Dedifferentiated amniotic fluid mesenchymal stem cell (primary cell): ENCODE results near the gene ZNF565.
"Not testable (repeated sequence)": the region's sequence is repeated elsewhere in the genome, so short reads cannot be mapped to it uniquely, and the experiment has no call there.

Source experiments
- DNase-seq: peaks from one replicate; pipeline ENCODE4 v3.0.0-alpha.2; 2016; ENCODE audit errors: extremely low spot score

Gene ZNF565

DNA sequence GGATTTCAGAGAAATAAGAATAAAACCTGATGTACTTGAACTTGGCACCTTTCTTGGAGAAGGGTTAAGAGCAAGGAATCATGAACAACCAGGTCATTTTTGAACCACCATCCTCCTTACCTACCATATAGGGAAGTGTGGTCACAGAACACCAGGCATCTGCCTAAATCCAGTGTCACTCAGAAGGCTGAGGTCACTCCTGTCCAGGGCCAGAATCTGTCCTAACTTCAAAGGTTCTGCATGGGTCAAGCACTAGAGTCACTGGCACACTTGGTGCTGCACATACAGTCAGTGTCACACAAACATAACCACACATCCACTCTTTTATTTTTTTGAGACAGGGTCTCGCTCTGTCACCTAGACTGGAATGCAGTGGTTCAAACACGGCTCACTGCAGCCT lies 1.6 kb downstream of the ZNF565 start:
- DNase-seq = no peak

DNA sequence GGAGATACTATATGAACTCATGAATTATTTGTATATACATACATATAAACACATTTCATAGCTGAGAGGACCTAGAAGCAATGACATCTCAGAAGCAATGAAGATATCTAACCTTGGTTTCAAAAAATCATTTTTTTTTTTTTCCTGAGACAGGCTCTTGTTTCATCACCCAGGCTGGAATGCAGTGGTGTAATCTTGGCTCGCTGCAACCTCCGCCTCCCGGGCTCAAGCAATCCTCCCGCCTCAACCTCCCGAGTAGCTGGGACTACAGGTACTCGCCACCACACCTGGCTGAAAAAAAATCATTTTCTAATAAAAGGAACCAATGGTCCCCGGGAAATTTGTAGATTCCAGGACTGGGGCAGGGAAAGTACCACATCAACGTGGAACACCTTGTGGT lies 4.0 kb downstream of the ZNF565 start:
- DNase-seq = no peak

DNA sequence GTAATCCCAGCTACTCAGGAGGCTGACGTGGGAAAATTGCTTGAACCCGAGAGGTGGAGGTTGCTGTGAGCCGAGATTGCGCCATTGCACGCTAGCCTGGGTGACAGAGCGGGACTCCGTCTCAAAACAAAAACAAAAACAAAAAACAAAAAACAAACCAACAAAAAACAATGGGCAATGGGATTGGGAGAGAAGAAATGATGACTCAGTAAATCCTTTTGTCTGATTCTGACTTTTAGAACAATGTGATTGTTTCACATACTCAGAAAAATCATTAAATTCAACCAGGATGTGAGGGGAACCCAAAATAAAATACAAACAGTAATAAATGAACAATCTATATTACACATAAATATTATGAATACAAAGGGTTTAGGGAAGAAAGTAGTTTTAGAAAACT lies 5.1 kb downstream of the ZNF565 start:
- DNase-seq = no peak

DNA sequence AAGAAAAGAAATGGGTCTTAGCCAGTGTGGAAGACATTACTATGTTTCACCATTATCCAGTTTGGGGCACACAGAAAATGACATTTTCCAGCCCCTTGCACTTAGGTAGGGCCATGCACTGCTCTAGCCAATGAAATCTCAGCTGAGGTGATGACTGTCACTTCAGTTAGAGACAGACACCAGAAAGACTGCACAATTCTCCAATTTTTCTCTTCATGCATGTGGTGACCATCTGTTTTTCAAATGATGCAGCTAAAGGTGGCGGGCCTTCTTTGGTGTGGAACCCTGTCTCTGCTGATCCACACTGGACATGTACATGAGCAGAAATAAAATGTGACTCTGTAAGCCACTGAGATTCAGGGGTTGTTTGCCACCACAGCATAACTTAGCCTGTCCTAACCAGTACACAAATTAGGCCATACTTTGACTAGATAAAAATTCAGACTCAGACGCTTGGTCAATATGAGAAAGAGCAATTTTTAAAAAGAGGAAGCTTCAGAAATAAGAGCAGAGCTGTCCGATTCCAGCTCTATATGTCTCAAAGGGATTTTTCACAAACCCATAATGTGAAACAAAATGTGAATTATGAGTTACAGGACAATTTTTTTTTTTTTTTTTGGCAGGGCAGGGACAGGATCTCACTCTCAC lies 6.7 kb downstream of the ZNF565 start:
- DNase-seq = no peak

DNA sequence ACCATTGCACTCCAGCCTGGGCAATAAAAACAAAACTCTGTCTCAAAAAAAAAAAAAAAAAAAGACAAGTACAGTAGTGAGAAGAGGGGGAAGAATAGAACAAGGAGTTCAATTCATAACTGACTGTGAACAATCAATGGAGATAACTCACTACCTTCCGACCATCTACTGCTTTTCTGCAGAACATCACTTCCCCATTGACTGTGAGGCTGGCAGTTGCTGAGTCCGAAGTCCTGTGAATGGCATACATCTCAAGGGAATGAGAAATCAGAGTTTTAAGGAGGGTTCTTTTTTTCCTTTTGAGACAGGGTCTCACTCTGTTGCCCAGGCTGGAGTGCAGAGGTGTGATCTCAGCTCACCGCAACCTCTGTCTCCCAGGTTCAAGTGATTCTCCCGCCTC lies 11.2 kb downstream of the ZNF565 start:
- no peak for DNase-seq

DNA sequence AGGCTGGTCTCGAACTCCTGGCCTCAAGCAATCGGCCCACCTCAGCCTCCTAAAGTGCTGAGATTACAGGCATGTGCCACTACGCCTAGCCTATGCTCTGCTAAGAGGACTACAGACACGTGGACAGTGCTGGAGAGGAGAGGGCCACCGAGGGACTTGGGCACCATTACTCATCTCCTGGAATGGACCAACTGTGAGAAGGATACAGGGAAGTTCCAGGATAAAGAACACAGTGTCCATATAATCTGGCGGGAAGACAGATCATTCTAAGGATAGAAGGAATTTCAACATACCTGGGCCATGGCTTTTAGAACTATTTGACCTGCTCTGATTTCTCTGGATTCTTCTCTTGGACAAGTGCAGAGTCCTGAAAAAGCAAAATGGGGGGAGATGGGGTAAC lies 12.8 kb downstream of the ZNF565 start:
- DNase-seq = no peak

DNA sequence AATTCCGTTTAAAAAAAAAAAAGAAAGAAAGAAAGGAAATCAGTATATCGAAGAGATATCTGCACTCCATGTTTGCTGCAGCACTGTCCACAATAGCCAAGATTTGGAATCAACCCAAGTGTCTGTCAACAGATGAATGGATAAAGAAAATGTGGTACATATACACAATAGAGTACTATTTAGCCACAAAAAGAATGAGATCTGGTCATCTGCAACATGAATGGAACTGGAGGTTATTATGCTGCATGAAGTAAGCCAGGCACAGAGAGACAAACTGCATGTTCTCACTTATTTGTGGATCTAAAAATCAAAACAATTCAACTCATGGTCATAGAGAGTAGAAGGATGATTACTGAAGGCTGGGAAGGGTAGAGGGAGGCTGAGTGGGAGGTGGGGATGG lies 16.3 kb downstream of the ZNF565 start:
- DNase-seq = no peak

DNA sequence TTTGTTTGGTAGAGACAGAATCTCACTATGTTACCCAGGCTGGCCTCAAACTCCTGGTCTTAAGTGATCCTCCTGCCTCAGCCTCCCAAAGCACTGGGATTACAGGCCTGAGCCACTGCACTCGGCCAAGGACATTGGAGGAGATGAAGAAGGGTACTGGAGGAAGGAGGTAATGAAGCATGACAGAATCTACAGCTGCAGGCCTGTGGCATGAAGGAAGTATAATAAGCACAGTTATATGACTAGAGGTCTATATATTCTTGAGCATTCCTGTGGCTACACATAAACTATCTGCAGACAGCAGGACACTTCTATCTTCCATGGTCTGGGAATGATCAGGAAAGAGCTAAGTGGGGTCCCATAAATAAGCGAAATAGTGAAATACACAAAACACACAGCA lies 18.2 kb downstream of the ZNF565 start:
- no peak for DNase-seq

DNA sequence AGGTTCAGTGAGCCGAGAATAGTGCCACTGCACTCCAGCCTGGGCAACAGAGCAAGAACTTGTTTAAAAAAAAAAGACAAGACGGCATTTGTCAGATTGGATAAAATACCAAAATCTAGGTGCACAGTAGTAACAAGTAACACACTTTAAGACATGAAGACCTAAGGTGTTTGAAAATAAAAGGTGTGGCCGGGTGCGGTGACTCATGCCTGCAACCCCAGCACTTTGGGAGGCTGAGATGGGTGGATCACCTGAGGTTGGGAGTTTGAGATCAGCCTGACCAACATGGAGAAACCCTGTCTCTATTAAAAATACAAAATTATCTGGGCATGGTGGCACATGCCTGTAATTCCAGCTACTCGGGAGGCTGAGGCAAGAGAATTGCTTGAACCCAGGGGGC lies 27.7 kb downstream of the ZNF565 start:
- not testable (repeated sequence) for DNase-seq

DNA sequence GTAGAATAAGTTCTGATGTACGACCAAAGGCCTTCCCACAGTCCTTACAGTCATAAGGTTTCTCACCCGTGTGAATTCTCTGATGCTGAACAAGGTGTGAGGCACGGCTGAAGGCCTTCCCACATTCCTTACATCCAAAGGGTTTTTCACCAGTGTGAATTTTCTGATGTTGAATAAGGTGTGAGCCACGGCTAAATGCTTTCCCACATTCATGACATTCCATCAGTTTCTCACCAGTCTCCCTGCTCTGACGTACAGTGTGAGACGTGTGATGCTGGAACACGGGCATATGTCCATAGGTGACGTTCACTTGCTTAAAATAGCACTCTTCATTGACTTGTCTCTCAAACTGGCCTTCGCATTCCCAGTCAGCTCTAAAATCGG lies 31.2 kb downstream of the ZNF565 start:
- no peak for DNase-seq

DNA sequence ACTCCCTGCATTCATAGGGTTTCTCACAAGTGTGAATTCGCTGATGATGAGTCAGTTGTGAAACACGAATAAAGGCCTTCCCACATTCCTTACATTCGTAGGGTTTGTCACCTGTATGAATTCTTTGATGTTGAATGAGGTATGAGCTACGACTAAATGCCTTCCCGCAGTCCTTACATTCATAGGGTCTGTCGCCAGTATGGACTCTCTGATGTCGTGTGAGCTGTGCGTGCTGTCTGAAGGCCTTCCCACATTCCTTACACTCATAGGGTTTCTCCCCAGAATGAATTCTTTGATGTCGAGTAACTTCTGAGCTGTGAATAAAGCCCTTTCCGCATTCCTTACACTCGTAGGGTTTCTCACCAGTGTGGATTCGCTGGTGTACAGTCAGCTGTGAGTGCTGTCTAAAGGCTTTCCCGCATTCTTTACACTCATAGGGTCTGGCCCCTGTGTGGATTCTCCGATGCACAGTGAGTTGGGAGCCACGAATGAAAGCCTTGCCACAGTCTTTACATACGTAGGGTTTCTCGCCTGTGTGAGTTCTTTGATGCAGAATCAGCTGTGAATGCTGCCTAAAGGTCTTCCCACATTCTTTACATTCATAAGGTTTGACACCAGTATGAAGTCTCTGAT lies 31.7 kb downstream of the ZNF565 start:
- DNase-seq = no peak

DNA sequence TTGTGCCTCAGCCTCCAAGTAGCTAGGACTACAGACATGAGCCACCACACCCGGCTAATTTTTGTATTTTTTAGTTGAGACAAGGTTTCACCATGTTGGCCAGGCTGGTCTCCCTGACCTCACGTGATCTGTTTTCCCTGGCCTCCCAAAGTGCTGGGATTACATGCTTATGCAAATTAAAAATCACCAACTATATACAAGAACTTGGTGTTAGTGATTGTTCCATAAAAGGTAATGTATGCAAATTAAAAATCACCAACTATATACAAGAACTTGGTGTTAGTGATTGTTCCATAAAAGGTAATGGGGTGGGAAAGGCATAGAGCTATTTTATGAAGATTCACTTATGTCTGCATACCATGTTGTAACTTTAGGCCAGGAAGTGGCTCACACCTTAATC lies 35.4 kb downstream of the ZNF565 start:
- DNase-seq = not testable (repeated sequence)

DNA sequence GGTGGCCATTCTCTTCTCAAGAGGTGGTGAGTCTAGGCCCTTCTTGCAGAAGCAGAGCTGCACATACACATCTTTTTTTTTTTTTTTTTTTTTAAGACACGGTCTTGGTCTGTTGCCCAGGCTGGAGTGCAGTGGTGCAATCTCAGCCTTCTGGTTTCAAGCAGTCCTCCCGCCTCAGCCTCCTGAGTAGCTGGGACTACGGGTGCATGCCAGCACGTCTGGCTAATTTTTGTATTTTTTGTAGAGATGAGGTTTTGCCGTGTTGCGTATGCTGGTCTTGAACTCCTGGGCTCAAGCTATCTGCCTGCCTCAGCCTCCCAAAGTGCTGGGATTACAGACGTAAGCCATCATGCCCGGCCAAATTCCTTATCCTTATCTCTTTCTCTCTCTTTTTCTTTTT lies 40.6 kb downstream of the ZNF565 start:
- DNase-seq = not testable (repeated sequence)

DNA sequence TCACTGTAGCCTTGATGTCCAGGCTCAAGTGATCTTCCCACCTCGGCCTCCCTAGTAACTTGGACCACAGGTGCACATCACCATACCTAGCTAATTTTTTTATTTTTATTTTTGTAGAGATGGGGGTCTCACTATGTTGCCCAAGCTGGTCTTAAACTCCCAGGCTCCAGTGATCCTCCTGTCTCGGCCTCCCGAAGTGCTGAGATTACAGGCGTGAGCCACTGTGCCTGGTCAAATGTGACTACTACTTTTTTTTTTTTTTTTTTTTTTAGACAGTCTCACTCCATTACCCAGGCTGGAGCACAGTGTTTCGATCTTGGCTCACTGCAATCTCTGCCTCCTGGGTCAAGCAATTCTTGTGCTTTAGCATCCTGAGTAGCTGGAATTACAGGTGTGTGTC lies 41.6 kb downstream of the ZNF565 start:
- no peak for DNase-seq

DNA sequence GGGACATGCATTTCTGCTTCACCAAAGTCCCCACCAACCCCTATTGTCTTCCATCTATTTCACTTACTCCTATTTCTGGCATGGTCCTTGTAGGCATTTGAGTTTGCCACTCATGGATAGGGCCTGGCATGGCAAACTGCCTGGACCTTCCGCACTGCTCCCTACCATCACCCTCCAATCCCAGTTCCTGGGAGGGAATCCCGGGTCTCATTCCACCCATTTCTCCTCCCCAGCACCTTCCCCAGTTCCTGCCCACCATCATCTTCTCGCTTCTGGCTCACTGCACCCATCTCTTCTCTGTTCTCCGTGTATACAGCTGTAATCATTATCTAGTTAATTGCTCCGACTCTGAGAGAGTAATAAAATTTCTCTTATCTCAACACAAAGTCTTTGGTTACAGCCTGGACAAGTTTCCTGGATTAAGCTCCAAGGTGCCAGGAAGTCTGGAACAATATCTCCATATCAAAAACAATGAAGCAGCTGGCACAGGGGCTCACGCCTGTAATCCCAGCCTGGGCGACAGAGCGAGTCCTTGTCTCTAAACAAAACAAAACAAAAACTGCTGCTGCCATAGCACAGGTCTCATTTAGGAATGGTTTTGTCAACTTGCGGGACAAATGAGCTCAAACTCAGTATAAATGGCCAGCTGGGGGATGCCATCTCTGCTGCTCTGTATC lies 45.2 kb downstream of the ZNF565 start:
- no peak for DNase-seq

DNA sequence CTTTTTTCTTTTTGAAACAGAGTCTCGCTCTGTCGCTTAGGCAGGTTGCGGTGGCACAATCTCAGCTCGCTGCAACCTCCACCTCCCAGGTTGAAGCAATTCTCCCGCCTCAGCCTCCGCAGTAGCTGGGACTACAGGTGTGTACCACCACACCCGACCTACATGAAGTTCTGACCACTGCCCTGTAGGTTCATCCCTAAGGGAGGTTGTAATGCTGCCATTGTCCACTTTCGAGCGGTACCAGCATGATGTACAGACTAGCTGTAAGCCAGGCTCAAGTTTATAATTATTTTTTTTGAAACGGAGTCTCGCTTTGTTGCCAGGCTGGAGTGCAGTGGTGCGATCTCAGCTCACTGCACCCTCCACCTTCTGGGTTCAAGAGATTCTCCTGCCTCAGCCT lies 50.7 kb downstream of the ZNF565 start:
- DNase-seq = no peak

DNA sequence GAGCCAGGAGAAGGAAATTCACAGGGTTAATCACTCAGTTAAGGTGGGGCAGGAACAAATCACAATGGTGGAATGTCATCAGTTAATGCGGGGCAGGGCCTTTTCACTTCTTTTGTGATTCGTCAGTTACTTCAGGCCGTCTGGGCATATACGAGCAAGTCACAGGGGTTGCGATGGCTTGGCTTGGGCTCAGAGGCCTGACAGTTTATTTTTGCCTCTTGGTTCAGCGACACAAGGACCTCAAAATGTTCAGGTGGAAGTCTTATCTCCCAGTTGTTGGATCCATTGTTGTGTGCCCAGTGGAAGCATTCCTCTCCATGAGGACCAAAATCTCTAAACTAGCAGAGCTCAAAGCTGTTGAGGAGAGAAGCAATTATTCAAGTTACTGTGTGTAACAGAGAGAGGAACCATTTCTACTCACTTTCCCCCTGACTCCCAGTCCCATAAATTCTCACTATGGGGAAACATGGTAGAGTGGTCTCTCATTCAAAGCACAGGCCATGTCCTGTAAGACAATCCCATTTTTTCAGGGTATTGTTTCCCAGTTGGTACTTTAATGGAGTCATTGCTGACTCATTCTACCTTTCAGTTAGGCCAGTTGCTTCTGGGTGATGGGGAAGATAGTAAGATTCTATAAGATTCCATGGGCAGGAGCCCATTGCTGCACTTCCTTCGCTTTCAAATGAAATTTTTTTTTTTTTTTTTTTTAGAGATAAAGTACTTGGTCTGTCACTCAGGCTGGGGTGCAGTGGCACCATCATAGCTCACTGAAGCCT lies 53.5 kb downstream of the ZNF565 start:
- DNase-seq = no peak

DNA sequence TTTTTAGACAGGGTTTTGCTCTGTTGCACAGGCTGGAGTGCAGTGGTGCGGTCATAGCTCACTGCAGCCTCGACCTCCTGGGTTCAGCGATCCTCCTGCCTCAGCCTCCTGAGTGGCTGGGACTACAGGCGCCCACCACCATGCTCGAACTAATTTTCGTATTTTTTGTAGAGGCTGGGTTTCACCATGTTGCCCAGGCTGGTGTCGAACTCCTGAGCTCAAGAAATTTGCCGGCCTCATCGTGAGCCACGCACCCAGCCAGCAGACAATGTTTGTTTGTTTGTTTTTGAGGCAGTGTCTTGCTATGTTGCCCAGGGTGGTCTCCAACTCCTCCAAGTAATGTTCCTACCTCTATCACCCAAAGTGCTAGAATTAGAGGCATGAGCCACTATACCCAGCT lies 61.3 kb downstream of the ZNF565 start:
- DNase-seq = no peak

DNA sequence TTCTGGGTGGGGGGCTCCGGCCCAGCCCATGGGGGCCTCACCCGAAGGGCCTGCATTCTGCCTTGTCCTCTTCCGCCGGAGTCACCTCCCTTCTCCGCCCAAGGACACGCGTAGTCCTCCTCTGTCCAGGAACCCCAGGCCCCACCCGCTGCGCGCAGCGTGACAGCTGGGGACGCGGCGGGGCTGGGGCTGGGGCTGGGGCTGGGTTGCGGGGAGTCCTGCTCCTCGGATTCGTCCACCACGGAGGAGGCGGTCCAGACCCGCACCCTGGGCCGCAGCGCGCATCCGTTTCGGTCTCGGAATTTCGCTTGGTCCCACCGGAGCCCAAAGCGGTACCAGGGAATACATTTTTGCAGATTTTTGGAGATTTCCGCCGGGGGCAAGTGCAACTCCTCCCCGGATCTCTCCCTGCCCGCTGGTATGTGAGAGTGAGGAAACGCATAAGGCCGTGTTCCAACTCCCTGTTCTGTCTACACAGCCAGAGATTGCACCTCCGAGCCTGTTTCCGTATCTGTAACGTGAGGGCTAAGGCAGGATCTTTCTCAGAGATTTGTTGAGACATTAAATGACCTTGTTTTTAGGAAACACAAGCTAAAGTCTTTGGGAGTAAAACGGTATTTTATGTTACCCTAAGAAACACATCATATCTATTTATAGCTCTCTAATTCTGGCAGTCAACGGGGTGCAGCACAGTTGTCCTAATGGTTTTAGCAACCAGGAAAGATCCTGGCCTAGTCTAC lies 61.9 kb downstream of the ZNF565 start, which contains the start of gene COX7A1:
Gene COX7A1, minus strand, starts transcription at position 96 of the 740 bp plus-strand sequence. Its CDS starts 40 bp downstream, at position 56.
- DNase-seq = no peak

DNA sequence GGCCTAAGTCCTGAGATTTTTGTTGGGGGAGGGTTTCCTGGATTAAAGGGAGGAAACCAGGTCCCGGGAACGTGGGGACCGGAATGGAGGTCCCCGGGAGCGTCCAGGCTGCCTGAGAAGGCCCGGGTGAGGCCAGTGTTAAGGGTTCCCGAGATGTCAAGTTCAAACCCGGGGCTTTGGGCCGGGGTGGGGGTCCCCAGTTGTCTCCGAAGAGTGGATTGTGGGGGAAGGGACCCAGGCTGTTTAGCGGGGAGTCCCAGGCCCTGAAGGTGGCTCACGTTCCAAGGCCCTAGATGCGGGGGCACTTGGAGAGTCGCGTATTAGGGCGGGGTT lies 62.5 kb downstream of the ZNF565 start:
- DNase-seq = no peak

DNA sequence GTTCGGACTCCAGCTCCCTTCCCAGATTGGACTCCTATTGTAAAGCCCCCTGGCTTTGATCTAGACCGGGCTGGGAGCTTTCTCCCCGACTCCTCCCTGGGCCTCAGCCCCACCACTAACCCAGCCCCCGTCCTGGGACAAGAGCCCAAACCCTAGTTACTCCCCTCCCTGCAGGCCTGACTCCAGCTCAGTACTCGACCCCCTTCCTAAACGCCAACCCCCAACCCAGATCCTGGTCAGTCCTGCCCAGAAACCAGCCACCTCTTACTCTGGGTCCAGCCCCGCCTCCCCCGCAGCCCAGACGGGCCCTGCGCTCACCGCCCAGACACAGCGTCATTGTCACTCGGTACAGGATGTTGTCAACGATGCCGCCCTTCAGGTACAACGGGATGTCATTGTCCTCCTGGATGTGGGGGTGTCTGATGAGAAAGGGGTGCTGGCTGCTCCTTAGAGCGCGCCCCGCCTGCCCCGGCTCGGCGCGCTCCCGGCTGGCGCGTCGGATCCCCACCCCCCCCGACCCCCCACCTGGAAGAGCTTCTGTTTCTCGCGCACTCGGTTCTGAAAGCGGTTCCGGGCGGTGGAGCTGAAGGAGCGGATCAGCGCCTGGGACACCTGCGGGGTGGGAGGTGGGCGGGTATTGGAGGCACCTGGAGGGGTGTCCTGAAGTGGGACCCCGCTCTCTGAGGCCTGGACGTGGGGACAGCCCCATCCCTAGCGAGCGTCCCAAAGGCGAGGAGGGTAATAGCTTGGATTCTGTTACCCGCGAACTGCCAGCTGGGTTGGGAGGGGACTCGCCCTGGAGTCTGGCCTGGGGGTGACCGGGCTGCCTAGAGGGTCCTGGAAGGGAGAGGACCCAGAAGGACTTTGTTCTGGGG lies 63.1 kb downstream of the ZNF565 start:
- no peak for DNase-seq
